ENCODE results near the gene CDC26. TPM values are rescaled to one million over a fixed set of nuclear protein-coding genes. Genes with fewer than 3 reads are reported as not detected.
A peak's percentile ranks its signal among the peaks of the same experiment; 100 is the strongest.
"Not testable (repeated sequence)": the region's sequence is repeated elsewhere in the genome, so short reads cannot be mapped to it uniquely, and the experiment has no call there.

Gene CDC26
- total and polyA plus RNA-seq, 4 donors: 19.8 to 39.7 (median 26.1) TPM

DNA sequence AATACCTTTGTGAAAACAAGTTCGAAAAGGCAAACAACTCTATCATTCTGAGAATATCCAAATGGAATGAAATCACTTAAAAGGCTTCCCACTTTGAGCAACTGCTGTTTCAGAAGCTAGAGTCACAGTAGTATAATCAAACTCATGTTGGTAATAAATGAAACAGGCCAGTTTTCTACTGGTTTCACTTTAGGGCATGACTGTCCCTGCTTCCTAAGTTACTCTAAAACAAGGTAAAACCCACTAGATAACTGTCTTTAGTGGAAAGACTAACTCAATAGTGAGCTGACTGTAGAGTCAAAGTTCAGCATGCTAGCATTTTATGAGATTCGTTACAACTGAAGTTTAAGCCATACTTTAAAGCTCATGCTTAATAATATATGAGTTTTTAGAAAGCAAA is 6.0 kb downstream of the CDC26 start:
- Histone ChIP-seq H3K4me3 (ENCODE audit: low read depth, low read length) (no peak overlapping the region), H3K27me3 (ENCODE audit: control insufficient read depth, insufficient read depth, low read length) (no peaks in the 10 kb centered on the region), H3K4me1 (ENCODE audit: control insufficient read depth, insufficient read depth, low read length) (no peaks in the 10 kb centered on the region), H3K27ac (ENCODE audit: low read depth, low read length) (no peak overlapping the region), H3K36me3 (ENCODE audit: control insufficient read depth, insufficient read depth, low read length) (peaks cover 35% of the 10 kb centered on the region), H3K9me3 (ENCODE audit: control insufficient read depth, insufficient read depth, low read length) (no peaks in the 10 kb centered on the region)
- no peak for DNase-seq (ENCODE audit: low read depth in 4 of 6, low spot score in 6 of 6)
- no CpG with 5 or more reads among the region's 2 CpGs for WGBS (ENCODE audit: insufficient coverage)

DNA sequence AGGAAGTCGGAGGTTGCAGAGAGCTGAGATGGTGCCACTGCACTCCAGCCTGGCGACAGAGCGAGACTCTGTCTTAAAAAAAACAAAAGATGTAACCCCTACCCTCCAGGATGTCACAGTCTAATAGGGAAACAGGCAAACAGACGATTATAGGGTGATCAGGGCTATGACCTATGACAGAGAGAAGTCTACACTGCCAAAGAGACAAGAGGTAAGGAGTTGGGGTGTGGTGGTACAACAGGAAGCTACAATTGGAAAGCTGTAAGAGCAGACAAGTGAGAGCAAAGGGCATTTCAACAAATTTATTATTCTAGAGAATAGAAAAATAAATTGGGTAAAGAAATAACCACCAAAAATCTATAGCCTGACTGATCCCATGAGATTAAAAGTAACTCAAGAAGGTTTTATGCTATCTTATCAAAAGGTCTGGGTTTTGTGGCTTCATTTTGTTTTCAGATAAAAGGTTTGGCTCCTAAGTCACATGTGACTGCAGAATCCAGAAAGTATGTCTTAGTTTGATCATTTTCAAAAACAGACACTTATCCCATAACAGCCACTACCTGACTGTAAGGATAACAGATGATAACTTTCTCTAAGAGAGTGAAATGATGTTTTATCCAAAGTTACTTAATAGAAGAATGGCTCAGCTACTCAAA is 7.3 kb downstream of the CDC26 start:
- Histone ChIP-seq H3K4me1 (ENCODE audit: control insufficient read depth, insufficient read depth, low read length) (no peaks in the 10 kb centered on the region), H3K27ac (ENCODE audit: low read depth, low read length) (no peak overlapping the region), H3K36me3 (ENCODE audit: control insufficient read depth, insufficient read depth, low read length) (peaks cover 35% of the 10 kb centered on the region), H3K9me3 (ENCODE audit: control insufficient read depth, insufficient read depth, low read length) (no peaks in the 10 kb centered on the region), H3K27me3 (ENCODE audit: control insufficient read depth, insufficient read depth, low read length) (no peaks in the 10 kb centered on the region), H3K4me3 (ENCODE audit: low read depth, low read length) (no peak overlapping the region)
- no peak for DNase-seq (ENCODE audit: low read depth in 4 of 6, low spot score in 6 of 6)
- WGBS (ENCODE audit: insufficient coverage): 100% methylated on average over 1 of the region's 4 CpGs

DNA sequence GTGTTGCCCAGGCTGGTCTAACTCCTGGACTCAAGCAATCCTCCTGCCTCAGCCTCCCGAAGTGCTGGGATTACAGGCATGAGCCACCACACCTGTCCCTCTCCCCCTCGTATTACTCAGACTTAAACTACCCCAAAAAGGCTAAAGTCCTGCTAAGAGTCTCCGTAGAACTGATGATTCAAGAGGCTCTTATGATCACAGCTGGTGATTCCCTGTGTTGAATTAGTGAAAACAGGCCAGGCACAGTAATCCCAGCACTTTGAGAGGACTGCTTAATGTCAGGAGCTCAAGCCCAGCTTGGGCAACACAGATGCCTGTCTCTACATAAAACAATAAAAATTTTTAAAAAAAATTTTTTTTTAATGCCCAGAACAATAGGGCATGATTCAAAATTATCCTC is 9.2 kb downstream of the CDC26 start:
- no peaks in the 10 kb centered on the region for H3K4me1 ChIP-seq (ENCODE audit: control insufficient read depth, insufficient read depth, low read length)
- H3K27ac ChIP-seq (ENCODE audit: low read depth, low read length): no peak overlapping the region
- no peaks in the 10 kb centered on the region for H3K27me3 ChIP-seq (ENCODE audit: control insufficient read depth, insufficient read depth, low read length)
- no peaks in the 10 kb centered on the region for H3K9me3 ChIP-seq (ENCODE audit: control insufficient read depth, insufficient read depth, low read length)
- peaks cover 23% of the 10 kb centered on the region for H3K36me3 ChIP-seq (ENCODE audit: control insufficient read depth, insufficient read depth, low read length)
- 83% methylated on average over 1 of the region's 3 CpGs for WGBS (ENCODE audit: insufficient coverage)
- H3K4me3 ChIP-seq (ENCODE audit: low read depth, low read length): no peak overlapping the region
- DNase-seq (ENCODE audit: low read depth in 4 of 6, low spot score in 6 of 6): no peak

DNA sequence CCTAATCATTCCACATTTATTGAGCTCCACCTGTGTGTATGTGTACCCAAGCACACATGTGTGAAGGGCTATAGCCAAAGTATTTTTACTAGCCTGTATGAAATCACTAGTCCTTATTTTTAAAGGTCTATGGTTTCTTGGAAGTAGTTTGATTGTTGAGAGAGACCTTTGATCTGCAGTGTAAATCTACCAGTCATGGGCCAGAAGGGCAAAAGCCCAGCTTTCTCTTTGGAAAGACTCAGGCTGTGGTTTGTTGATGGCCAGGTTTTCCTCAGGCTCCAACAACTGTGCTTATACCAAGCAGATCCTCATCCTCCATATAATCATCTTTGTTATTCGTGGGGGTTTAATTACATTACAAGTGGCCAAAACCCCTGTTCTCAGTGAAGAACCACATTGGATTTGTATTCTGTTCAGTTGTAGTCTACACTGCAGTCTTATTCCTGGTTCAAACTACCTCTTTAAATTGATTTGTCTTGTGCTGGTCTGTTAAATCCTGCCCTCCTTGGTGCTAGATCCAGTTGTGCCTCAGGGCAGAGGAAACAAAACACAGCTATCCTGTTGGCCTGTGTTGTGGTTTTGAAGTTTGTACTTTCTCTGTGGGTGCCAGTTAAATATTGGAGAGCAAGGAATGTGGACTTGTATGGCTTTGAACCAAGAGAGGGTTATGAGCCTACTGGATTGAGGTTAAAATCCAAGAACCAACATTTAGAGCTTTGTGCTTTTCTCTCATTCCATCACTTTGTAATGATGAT is 13.3 kb downstream of the CDC26 start:
- H3K4me3 ChIP-seq (ENCODE audit: low read depth, low read length): no peak overlapping the region
- DNase-seq (ENCODE audit: low read depth in 4 of 6, low spot score in 6 of 6): no peak
- H3K4me1 ChIP-seq (ENCODE audit: control insufficient read depth, insufficient read depth, low read length): no peaks in the 10 kb centered on the region
- H3K9me3 ChIP-seq (ENCODE audit: control insufficient read depth, insufficient read depth, low read length): no peaks in the 10 kb centered on the region
- H3K36me3 ChIP-seq (ENCODE audit: control insufficient read depth, insufficient read depth, low read length): peaks cover 23% of the 10 kb centered on the region
- no peaks in the 10 kb centered on the region for H3K27me3 ChIP-seq (ENCODE audit: control insufficient read depth, insufficient read depth, low read length)
- WGBS (ENCODE audit: insufficient coverage): no CpG with 5 or more reads among the region's 1 CpG
- no peak overlapping the region for H3K27ac ChIP-seq (ENCODE audit: low read depth, low read length)

DNA sequence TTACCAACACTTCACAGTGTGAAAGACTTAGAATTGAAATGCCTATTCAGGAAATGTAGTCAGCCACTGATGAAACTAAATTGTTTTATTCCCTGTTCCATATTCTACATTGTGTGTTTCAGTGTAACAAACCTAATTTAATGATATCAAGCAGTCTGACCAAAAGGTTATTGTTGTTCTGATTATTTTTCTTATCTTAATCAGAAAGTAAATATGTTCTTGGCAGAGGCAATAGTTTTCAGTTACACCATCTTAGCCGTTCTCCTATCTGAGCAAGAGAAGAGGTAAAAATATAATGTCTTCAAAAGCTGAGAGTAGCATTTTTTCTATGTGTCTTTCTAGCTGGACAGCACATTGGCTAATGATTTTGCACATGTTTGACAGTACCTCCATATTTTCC is 17.1 kb downstream of the CDC26 start:
- no peak for DNase-seq (ENCODE audit: low read depth in 4 of 6, low spot score in 6 of 6)
- WGBS (ENCODE audit: insufficient coverage): no CpG with 5 or more reads among the region's 1 CpG
- Histone ChIP-seq H3K9me3 (ENCODE audit: control insufficient read depth, insufficient read depth, low read length) (no peaks in the 10 kb centered on the region), H3K27me3 (ENCODE audit: control insufficient read depth, insufficient read depth, low read length) (no peaks in the 10 kb centered on the region), H3K4me1 (ENCODE audit: control insufficient read depth, insufficient read depth, low read length) (no peaks in the 10 kb centered on the region), H3K36me3 (ENCODE audit: control insufficient read depth, insufficient read depth, low read length) (peaks cover 14% of the 10 kb centered on the region), H3K27ac (ENCODE audit: low read depth, low read length) (no peak overlapping the region), H3K4me3 (ENCODE audit: low read depth, low read length) (no peak overlapping the region)

DNA sequence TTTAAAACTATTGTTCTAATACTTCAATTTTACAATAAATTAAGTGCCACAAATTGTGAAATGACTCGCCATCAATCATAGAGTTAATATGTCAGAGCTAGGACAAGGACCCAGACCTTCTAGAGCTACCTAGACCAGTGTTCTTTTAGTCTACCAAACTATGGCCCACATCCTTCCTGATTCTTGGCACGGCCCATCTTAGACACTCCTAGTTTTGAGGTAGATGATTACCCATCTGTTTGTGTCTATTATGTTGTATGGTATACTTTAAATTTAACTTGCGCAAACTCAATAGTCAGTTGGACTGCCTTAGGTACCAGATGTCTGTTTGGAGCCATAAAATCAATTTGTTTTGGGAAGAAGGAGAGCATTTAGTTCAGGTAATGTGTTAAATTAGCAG is 17.5 kb downstream of the CDC26 start:
- H3K4me3 ChIP-seq (ENCODE audit: low read depth, low read length): no peak overlapping the region
- H3K27me3 ChIP-seq (ENCODE audit: control insufficient read depth, insufficient read depth, low read length): no peaks in the 10 kb centered on the region
- peaks cover 14% of the 10 kb centered on the region for H3K36me3 ChIP-seq (ENCODE audit: control insufficient read depth, insufficient read depth, low read length)
- no peaks in the 10 kb centered on the region for H3K9me3 ChIP-seq (ENCODE audit: control insufficient read depth, insufficient read depth, low read length)
- WGBS (ENCODE audit: insufficient coverage): no CpG with 5 or more reads among the region's 3 CpGs
- DNase-seq (ENCODE audit: low read depth in 4 of 6, low spot score in 6 of 6): peak in 1 of 6 donors; percentile 19
- H3K4me1 ChIP-seq (ENCODE audit: control insufficient read depth, insufficient read depth, low read length): no peaks in the 10 kb centered on the region
- H3K27ac ChIP-seq (ENCODE audit: low read depth, low read length): no peak overlapping the region

DNA sequence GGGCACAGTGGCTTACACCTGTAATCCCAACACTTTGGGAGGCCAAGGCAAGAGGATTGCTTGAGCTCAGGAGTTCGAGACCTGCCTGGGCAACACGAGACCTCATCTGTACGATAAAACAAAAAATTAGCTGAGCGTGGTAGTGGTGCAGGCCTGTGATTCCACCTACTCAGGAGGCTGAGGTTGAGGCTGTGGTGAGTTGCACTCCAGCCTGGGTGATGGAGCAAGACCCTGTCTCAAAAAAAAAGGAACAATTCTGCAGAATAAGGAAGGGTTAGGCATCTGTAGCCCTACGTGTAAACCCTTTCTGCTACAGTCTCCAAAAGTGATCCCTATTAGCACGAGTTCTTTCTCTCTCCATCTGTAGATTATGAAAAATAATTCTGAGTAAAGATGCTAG is 19.9 kb downstream of the CDC26 start:
- no peak for DNase-seq (ENCODE audit: low read depth in 4 of 6, low spot score in 6 of 6)
- 96% methylated on average over 4 of the region's 6 CpGs for WGBS (ENCODE audit: insufficient coverage)
- peaks cover 14% of the 10 kb centered on the region for H3K36me3 ChIP-seq (ENCODE audit: control insufficient read depth, insufficient read depth, low read length)

DNA sequence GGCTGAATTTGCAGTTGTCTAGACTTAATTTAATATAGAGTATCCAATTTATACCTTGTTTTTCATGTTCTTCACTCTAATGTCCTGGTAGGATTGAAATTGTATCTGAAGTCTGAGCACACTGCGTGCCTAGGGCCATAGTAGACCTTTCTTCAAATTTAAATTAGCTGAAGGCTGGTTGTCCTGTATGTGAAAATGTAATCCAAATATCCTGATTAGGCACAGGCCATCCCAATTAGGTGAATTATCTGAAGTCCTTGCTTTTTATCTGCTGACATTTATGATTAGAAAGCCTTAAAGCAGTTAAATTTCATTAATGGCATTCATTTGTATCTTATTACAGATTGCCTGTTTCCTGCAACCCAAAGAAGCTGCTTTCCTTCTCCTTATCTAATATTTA is 20.4 kb downstream of the CDC26 start:
- no peak overlapping the region for H3K27ac ChIP-seq (ENCODE audit: low read depth, low read length)
- H3K36me3 ChIP-seq (ENCODE audit: control insufficient read depth, insufficient read depth, low read length): peaks cover 10% of the 10 kb centered on the region
- DNase-seq (ENCODE audit: low read depth in 4 of 6, low spot score in 6 of 6): no peak
- no peaks in the 10 kb centered on the region for H3K9me3 ChIP-seq (ENCODE audit: control insufficient read depth, insufficient read depth, low read length)
- H3K4me1 ChIP-seq (ENCODE audit: control insufficient read depth, insufficient read depth, low read length): no peaks in the 10 kb centered on the region
- no peaks in the 10 kb centered on the region for H3K27me3 ChIP-seq (ENCODE audit: control insufficient read depth, insufficient read depth, low read length)
- no CpG with 5 or more reads among the region's 1 CpG for WGBS (ENCODE audit: insufficient coverage)
- no peak overlapping the region for H3K4me3 ChIP-seq (ENCODE audit: low read depth, low read length)

More for the DNA sequence above, 19.9 kb downstream of the CDC26 start:
- H3K27ac ChIP-seq (ENCODE audit: low read depth, low read length): no peak overlapping the region
- H3K27me3 ChIP-seq (ENCODE audit: control insufficient read depth, insufficient read depth, low read length): no peaks in the 10 kb centered on the region
- H3K4me1 ChIP-seq (ENCODE audit: control insufficient read depth, insufficient read depth, low read length): no peaks in the 10 kb centered on the region
- H3K9me3 ChIP-seq (ENCODE audit: control insufficient read depth, insufficient read depth, low read length): no peaks in the 10 kb centered on the region
- H3K4me3 ChIP-seq (ENCODE audit: low read depth, low read length): no peak overlapping the region

DNA sequence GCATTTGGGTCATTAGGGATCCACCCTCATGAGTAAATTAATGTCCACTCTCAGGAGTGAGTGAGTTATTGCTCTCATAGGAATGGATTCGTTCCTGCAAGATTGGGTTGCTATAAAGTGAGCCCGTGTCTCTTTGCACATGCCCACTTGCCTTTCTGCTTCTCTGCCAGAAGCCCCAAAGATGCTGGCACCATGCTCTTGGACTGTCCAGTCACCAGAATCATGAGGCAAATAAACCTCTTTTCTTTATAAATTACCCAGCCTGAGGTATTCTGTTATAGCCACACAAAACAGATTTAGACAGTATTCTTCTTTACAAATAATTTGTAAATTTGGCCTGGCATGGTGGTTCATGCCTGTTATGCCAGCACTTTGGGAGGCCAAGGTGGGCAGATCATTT is 24.6 kb downstream of the CDC26 start:
- Histone ChIP-seq H3K9me3 (ENCODE audit: control insufficient read depth, insufficient read depth, low read length) (no peaks in the 10 kb centered on the region), H3K36me3 (ENCODE audit: control insufficient read depth, insufficient read depth, low read length) (no peaks in the 10 kb centered on the region), H3K27me3 (ENCODE audit: control insufficient read depth, insufficient read depth, low read length) (no peaks in the 10 kb centered on the region), H3K4me1 (ENCODE audit: control insufficient read depth, insufficient read depth, low read length) (no peaks in the 10 kb centered on the region), H3K27ac (ENCODE audit: low read depth, low read length) (no peak overlapping the region), H3K4me3 (ENCODE audit: low read depth, low read length) (no peak overlapping the region)
- no peak for DNase-seq (ENCODE audit: low read depth in 4 of 6, low spot score in 6 of 6)
- WGBS (ENCODE audit: insufficient coverage): 100% methylated on average over 2 of the region's 2 CpGs

DNA sequence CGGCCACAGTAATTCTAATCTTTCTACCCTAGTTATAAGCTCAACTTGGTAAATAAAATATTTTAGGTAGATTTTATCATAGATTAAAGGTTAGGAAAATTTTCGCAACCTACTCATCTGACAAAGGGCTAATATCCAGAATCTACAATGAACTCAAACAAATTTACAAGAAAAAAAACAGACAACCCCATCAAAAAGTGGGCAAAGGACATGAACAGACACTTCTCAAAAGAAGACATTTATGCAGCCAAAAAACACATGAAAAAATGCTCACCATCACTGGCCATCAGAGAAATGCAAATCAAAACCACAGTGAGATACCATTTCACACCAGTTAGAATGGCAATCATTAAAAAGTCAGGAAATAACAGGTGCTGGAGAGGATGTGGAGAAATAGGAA is 25.7 kb downstream of the CDC26 start:
- H3K27me3 ChIP-seq (ENCODE audit: control insufficient read depth, insufficient read depth, low read length); H3K27ac ChIP-seq (ENCODE audit: low read depth, low read length); H3K9me3 ChIP-seq (ENCODE audit: control insufficient read depth, insufficient read depth, low read length); H3K4me1 ChIP-seq (ENCODE audit: control insufficient read depth, insufficient read depth, low read length); DNase-seq (ENCODE audit: low read depth in 4 of 6, low spot score in 6 of 6); H3K36me3 ChIP-seq (ENCODE audit: control insufficient read depth, insufficient read depth, low read length); H3K4me3 ChIP-seq (ENCODE audit: low read depth, low read length): not testable (repeated sequence)
- WGBS (ENCODE audit: insufficient coverage): no CpG with 5 or more reads among the region's 2 CpGs
